Fibroblast of pulmonary artery (primary cell): ENCODE results near the gene RTCB.

Source experiments
- DNase-seq: peaks from one replicate; pipeline ENCODE4 v3.0.0-alpha.2; 2010; ENCODE audit warnings: low read depth
- H3K4me3 ChIP-seq: replicated peaks from 2 replicates; pipeline ENCODE4 v1.5.1; 2011; ENCODE audit warnings: low read depth, mild to moderate bottlenecking, control low read depth, low read length, moderate library complexity
- TF ChIP-seq, protein P1 (sequence below): IDR thresholded peaks from 2 replicates; pipeline ENCODE4 v1.5.1; 2011; ENCODE audit warnings: mild to moderate bottlenecking, control low read depth, low read length, inconsistent platforms; ENCODE audit errors: missing control alignments

Gene RTCB

GRCh38 chr22:32396746-32397145 lies 15.3 kb downstream of the RTCB start:
- TF ChIP-seq, protein P1, sequence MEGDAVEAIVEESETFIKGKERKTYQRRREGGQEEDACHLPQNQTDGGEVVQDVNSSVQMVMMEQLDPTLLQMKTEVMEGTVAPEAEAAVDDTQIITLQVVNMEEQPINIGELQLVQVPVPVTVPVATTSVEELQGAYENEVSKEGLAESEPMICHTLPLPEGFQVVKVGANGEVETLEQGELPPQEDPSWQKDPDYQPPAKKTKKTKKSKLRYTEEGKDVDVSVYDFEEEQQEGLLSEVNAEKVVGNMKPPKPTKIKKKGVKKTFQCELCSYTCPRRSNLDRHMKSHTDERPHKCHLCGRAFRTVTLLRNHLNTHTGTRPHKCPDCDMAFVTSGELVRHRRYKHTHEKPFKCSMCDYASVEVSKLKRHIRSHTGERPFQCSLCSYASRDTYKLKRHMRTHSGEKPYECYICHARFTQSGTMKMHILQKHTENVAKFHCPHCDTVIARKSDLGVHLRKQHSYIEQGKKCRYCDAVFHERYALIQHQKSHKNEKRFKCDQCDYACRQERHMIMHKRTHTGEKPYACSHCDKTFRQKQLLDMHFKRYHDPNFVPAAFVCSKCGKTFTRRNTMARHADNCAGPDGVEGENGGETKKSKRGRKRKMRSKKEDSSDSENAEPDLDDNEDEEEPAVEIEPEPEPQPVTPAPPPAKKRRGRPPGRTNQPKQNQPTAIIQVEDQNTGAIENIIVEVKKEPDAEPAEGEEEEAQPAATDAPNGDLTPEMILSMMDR: no peak
- no peak overlapping the region for H3K4me3 ChIP-seq
- DNase-seq: peak; percentile 14

- H3K4me3 ChIP-seq: no peak overlapping the region
- no peak for DNase-seq
- TF ChIP-seq, protein P1: no peak
These were observed 15.8 kb downstream of the RTCB start for GRCh38 chr22:32396255-32396654.

GRCh38 chr22:32395107-32395506 lies 16.9 kb downstream of the RTCB start:
- TF ChIP-seq, protein P1: no peak
- H3K4me3 ChIP-seq: no peak overlapping the region
- DNase-seq: no peak

DNA sequence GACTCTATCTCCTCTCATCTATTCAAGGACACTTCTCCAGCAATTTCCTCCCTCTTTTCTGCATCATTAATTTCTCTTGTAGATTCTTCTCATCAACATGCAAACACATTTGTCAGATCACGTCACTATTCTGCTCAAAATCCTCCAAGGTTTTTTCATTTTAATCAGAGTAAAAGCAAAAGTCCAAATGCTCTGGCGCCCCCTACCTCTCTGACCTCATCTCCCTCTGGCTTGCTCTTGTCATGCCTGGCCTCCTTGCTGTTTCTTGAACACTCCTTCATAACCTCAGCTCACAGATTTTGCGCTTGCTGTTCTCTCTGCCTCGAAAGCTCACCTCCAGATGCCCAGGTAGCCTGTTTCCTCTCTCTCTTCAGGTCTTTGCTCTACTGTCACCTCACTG lies 22.4 kb downstream of the RTCB start:
- peak; percentile 38 for DNase-seq
- H3K4me3 ChIP-seq: no peak overlapping the region
- TF ChIP-seq, protein P1: peak; percentile 54

DNA sequence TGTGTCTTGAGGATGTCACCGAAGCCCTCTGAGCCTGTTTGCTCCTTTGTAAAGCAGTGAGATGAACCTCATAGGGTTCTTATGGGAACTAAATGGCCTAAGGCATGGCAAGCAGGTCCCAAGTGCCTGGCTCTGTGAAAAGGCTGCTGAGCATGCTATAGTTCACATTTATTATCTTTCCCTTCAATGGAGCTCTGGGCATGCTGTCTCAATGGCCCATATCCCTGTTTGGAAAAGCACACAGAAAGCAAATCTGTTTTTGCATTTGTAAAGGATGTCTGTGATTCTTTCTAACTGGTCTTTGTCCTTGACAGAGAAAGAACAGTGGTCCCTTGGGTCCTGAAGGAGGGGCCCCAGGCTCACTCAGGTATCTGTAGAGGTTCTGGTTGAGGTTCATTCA lies 26.4 kb downstream of the RTCB start:
- no peak for DNase-seq
- H3K4me3 ChIP-seq: no peak overlapping the region
- TF ChIP-seq, protein P1: no peak

- TF ChIP-seq, protein P1: no peak
- H3K4me3 ChIP-seq: no peak overlapping the region
- no peak for DNase-seq
These were observed 31.1 kb downstream of the RTCB start for GRCh38 chr22:32380991-32381390.

GRCh38 chr22:32378707-32379272 lies 33.3 kb downstream of the RTCB start:
- TF ChIP-seq, protein P1: peak; percentile 61
- H3K4me3 ChIP-seq: no peak overlapping the region
- DNase-seq: peak; percentile 29
